GM12878 (cell line): ENCODE results near the gene EFNA1.

ENCODE experiments used
- CTCF ChIP-seq, 3 experiments: IDR thresholded peaks in 2 of 3; conservative IDR thresholded peaks in 1 of 3; 2 replicates each; pipeline ENCODE4 v1.5.1; 2011; ENCODE audit warnings: low read depth in 3 of 3, low read length in 3 of 3, mild to moderate bottlenecking in 3 of 3, control low read depth in 2 of 3, moderate library complexity in 2 of 3, inconsistent platforms in 1 of 3, mixed read lengths in 1 of 3; ENCODE audit not compliant: control insufficient read depth in 2 of 3, insufficient read depth in 1 of 3; ENCODE audit errors: extremely low read depth in 1 of 3
- GABPA ChIP-seq: IDR thresholded peaks from 2 replicates; pipeline ENCODE4 v1.6.1; 2014; ENCODE audit warnings: antibody characterized with exemption, low read depth, mild to moderate bottlenecking, inconsistent platforms
- HDAC2 ChIP-seq: fragments of 200-600 bp; sonication (generic); IDR thresholded peaks from 2 replicates; pipeline ENCODE4 v1.6.1; 2017
- JUNB ChIP-seq: IDR thresholded peaks from 2 replicates; pipeline ENCODE4 v1.6.1; 2016; ENCODE audit warnings: antibody characterized with exemption, mild to moderate bottlenecking
- MLLT1 ChIP-seq: fragments of 450-650 bp; IDR thresholded peaks from 2 replicates; pipeline ENCODE4 v1.6.1; 2016; ENCODE audit warnings: mild to moderate bottlenecking
- PAX8 ChIP-seq: fragments of 450-650 bp; IDR thresholded peaks from 2 replicates; pipeline ENCODE4 v1.6.1; 2017; ENCODE audit warnings: mild to moderate bottlenecking, moderate library complexity
- RAD51 ChIP-seq: fragments of 450-650 bp; IDR thresholded peaks from 2 replicates; pipeline ENCODE4 v1.6.1; 2016; ENCODE audit warnings: moderate library complexity, mild to moderate bottlenecking, inconsistent platforms

GRCh38 chr1:155121249-155121648 is 6.4 kb upstream of the EFNA1 start:
- no peak for TF ChIP-seq CTCF (IDR thresholded peaks at IDR 0.05 in 2 of 3, conservative IDR thresholded peaks at IDR 0.05 in 1 of 3; ENCODE audit: control insufficient read depth in 2 of 3, extremely low read depth in 1 of 3, insufficient read depth in 1 of 3, low read depth in 3 of 3, low read length in 3 of 3)
- no peak for TF ChIP-seq JUNB
- TF ChIP-seq PAX8, result no peak
- TF ChIP-seq HDAC2, result no peak
- no peak for TF ChIP-seq MLLT1
- TF ChIP-seq GABPA, result no peak
- no peak for TF ChIP-seq RAD51
